ENCODE data around the gene PACRG.

GRCh38 chr6:163300838-163301237, 573.1 kb downstream of the PACRG start:
- no peak for TF ChIP-seq CTCF (conservative IDR thresholded peaks at IDR 0.05; ENCODE audit: low read depth in 2 of 2)
- no peak for TF ChIP-seq EZH2 (IDR thresholded peaks at IDR 0.05; ENCODE audit: low read depth, unreplicated experiment)
- no peak for TF ChIP-seq JUNB (IDR thresholded peaks at IDR 0.05; ENCODE audit: unreplicated experiment)
- no peak for TF ChIP-seq REST (IDR thresholded peaks at IDR 0.05; ENCODE audit: unreplicated experiment)
- no peak for TF ChIP-seq POLR2AphosphoS5 (IDR thresholded peaks at IDR 0.05; ENCODE audit: low read depth)
- TF ChIP-seq EZH2phosphoT487 (IDR thresholded peaks at IDR 0.05; ENCODE audit: unreplicated experiment): no peak
- TF ChIP-seq CREB1 (CRISPR knock-in tag; IDR thresholded peaks at IDR 0.05; ENCODE audit: low read depth): no peak
- no peak for TF ChIP-seq ZNF114 (CRISPR knock-in tag; IDR thresholded peaks at IDR 0.05)
- TF ChIP-seq, protein P1, sequence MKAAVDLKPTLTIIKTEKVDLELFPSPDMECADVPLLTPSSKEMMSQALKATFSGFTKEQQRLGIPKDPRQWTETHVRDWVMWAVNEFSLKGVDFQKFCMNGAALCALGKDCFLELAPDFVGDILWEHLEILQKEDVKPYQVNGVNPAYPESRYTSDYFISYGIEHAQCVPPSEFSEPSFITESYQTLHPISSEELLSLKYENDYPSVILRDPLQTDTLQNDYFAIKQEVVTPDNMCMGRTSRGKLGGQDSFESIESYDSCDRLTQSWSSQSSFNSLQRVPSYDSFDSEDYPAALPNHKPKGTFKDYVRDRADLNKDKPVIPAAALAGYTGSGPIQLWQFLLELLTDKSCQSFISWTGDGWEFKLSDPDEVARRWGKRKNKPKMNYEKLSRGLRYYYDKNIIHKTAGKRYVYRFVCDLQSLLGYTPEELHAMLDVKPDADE (IDR thresholded peaks at IDR 0.05): no peak
- TF ChIP-seq STAT1 (IDR thresholded peaks at IDR 0.05; ENCODE audit: unreplicated experiment): no peak
- TF ChIP-seq ZNF331 (CRISPR knock-in tag; IDR thresholded peaks at IDR 0.05; ENCODE audit: low read depth): no peak
- no peak for TF ChIP-seq ZNF462 (CRISPR knock-in tag; IDR thresholded peaks at IDR 0.05)
- TF ChIP-seq NANOG (IDR thresholded peaks at IDR 0.05; ENCODE audit: borderline replicate concordance): no peak
